Common myeloid progenitor, CD34-positive (primary cell): ENCODE measurements around the gene CLEC4D.

Experiments
- CTCF ChIA-PET: fragments of 350-600 bp; sonication (Branson Sonifier 250); formaldehyde crosslinking; loops from one replicate; lab custom pipeline; 2021; ENCODE audit warnings: antibody characterized with exemption; lab: Charles Lee
- POLR2A ChIA-PET: fragments of 350-600 bp; sonication (Branson Sonifier 250); formaldehyde crosslinking; loops from one replicate; lab custom pipeline; 2021; ENCODE audit warnings: antibody characterized with exemption; lab: Charles Lee
- DNase-seq, 3 donors: peaks; one replicate each; pipeline versions ENCODE4 v3.0.0 to v3.0.0-alpha.2; 2013
- H3K27ac ChIP-seq, 2 experiments: 1 replicate in 1 of 2; 2 replicates in 1 of 2; pipeline ENCODE4 v1.7.0; 2013; ENCODE audit warnings: inconsistent platforms in 2 of 2, low read length in 2 of 2, mild to moderate bottlenecking in 2 of 2, low read depth in 1 of 2, moderate library complexity in 1 of 2; ENCODE audit not compliant: severe bottlenecking in 2 of 2, insufficient read depth in 1 of 2, poor library complexity in 1 of 2
- H3K27me3 ChIP-seq, 5 experiments: replicated peaks in 2 of 5; 1 replicate in 3 of 5; 2 replicates in 2 of 5; pipeline versions ENCODE4 v1.6.1 to v1.7.0; 2013; ENCODE audit warnings: low read length in 4 of 5, mild to moderate bottlenecking in 2 of 5, moderate library complexity in 2 of 5, inconsistent platforms in 1 of 5; ENCODE audit not compliant: insufficient read depth in 5 of 5, control insufficient read depth in 4 of 5
- H3K36me3 ChIP-seq, 4 experiments: 1 replicate in 2 of 4; 2 replicates in 2 of 4; pipeline versions ENCODE4 v1.6.1 to v1.7.0; 2013; ENCODE audit warnings: low read length in 3 of 4, control low read depth in 1 of 4, mild to moderate bottlenecking in 1 of 4; ENCODE audit not compliant: control insufficient read depth in 4 of 4, insufficient read depth in 4 of 4
- H3K4me1 ChIP-seq, 4 experiments: 1 replicate in 3 of 4; 2 replicates in 1 of 4; pipeline versions ENCODE4 v1.6.1 to v1.7.1; 2013; ENCODE audit warnings: low read length in 3 of 4, mild to moderate bottlenecking in 3 of 4, control low read depth in 1 of 4, inconsistent platforms in 1 of 4, moderate library complexity in 1 of 4; ENCODE audit not compliant: control insufficient read depth in 4 of 4, insufficient read depth in 4 of 4; ENCODE audit errors: control extremely low read depth in 1 of 4
- H3K4me3 ChIP-seq, 7 experiments: 1 replicate in 4 of 7; 2 replicates in 3 of 7; pipeline versions ENCODE4 v1.5.1 to v1.7.0; 2013; ENCODE audit warnings: mild to moderate bottlenecking in 7 of 7, low read length in 6 of 7, moderate library complexity in 6 of 7, inconsistent platforms in 2 of 7, low read depth in 2 of 7, control low read depth in 1 of 7; ENCODE audit not compliant: insufficient read depth in 4 of 7, control insufficient read depth in 1 of 7; ENCODE audit errors: extremely low read depth in 1 of 7
- H3K9me3 ChIP-seq, 5 experiments: 1 replicate in 4 of 5; 2 replicates in 1 of 5; pipeline versions ENCODE4 v1.6.1 to v1.7.1; 2013; ENCODE audit warnings: low read length in 4 of 5, mild to moderate bottlenecking in 2 of 5, inconsistent platforms in 1 of 5, low read depth in 1 of 5, moderate library complexity in 1 of 5; ENCODE audit not compliant: control insufficient read depth in 4 of 5, insufficient read depth in 2 of 5; ENCODE audit errors: control extremely low read depth in 1 of 5
- WGBS: methylation state at CpG from one replicate; pipeline ENCODE4 v1.1.5; 2013; ENCODE audit not compliant: insufficient coverage; 5-methylcytosine and 5-hydroxymethylcytosine counted together

CLEC4D gene

GRCh38 chr12:8546591-8546990 lies 33.3 kb downstream of the CLEC4D start:
- ChIA-PET POLR2A (no interaction called here), CTCF (interaction anchor here (1.4 kb wide), 3 partner anchors 11 to 98 kb away, joined by 3 read pairs; no protein-coding TSS in a partner anchor)
- DNase-seq, result no peak
- Histone ChIP-seq H3K4me3 (no peak overlapping the region), H3K36me3 (no peaks in the 10 kb centered on the region), H3K9me3 (no peaks in the 10 kb centered on the region), H3K27me3 (no peaks in the 10 kb centered on the region), H3K27ac (no peak overlapping the region), H3K4me1 (peaks cover 0 to under 1% (median 0%) of the 10 kb centered on the region in 4 experiments)
- WGBS, result 100% methylated on average over 2 of the region's 3 CpGs

- H3K27me3 ChIP-seq, result no peaks in the 10 kb centered on the region
- no CpG with 5 or more reads among the region's 2 CpGs for whole genome bisulfite sequencing
- H3K9me3 ChIP-seq, result no peaks in the 10 kb centered on the region
- no peaks in the 10 kb centered on the region for H3K36me3 ChIP-seq
- no peaks in the 10 kb centered on the region for H3K4me1 ChIP-seq
- ChIA-PET POLR2A (no interaction called here), CTCF (interaction anchor here (1.4 kb wide), 3 partner anchors 13 to 97 kb away, joined by 3 read pairs; no protein-coding TSS in a partner anchor)
- no peak overlapping the region for H3K27ac ChIP-seq
- H3K4me3 ChIP-seq, result no peak overlapping the region
- no peak for DNase-seq
These were observed 34.3 kb downstream of the CLEC4D start for GRCh38 chr12:8547645-8548044.

GRCh38 chr12:8548192-8548591 lies 34.9 kb downstream of the CLEC4D start:
- Histone ChIP-seq H3K9me3 (no peaks in the 10 kb centered on the region), H3K4me3 (no peak overlapping the region), H3K4me1 (no peaks in the 10 kb centered on the region), H3K27me3 (no peaks in the 10 kb centered on the region), H3K36me3 (no peaks in the 10 kb centered on the region), H3K27ac (no peak overlapping the region)
- DNase-seq, result no peak
- ChIA-PET POLR2A (no interaction called here), CTCF (no interaction called here)
- WGBS, result no CpG with 5 or more reads among the region's 2 CpGs

- POLR2A ChIA-PET, result no interaction called here
- Histone ChIP-seq H3K27ac (no peak overlapping the region), H3K4me3 (no peak overlapping the region), H3K27me3 (no peaks in the 10 kb centered on the region), H3K9me3 (no peaks in the 10 kb centered on the region), H3K4me1 (no peaks in the 10 kb centered on the region), H3K36me3 (no peaks in the 10 kb centered on the region)
- CTCF ChIA-PET, result no interaction called here
- DNase-seq, result no peak
- WGBS, result 100% methylated on average over 3 of the region's 5 CpGs
These were observed 36.1 kb downstream of the CLEC4D start for GRCh38 chr12:8549381-8549780.

- Histone ChIP-seq H3K4me1 (no peaks in the 10 kb centered on the region), H3K27me3 (no peaks in the 10 kb centered on the region), H3K27ac (no peak overlapping the region), H3K4me3 (no peak overlapping the region), H3K9me3 (no peaks in the 10 kb centered on the region), H3K36me3 (no peaks in the 10 kb centered on the region)
- DNase-seq, result no peak
- WGBS, result 76% methylated on average over 3 of the region's 6 CpGs
- CTCF ChIA-PET, result no interaction called here
- POLR2A ChIA-PET, result no interaction called here
These were observed 39.9 kb downstream of the CLEC4D start for GRCh38 chr12:8553088-8553627.

DNA sequence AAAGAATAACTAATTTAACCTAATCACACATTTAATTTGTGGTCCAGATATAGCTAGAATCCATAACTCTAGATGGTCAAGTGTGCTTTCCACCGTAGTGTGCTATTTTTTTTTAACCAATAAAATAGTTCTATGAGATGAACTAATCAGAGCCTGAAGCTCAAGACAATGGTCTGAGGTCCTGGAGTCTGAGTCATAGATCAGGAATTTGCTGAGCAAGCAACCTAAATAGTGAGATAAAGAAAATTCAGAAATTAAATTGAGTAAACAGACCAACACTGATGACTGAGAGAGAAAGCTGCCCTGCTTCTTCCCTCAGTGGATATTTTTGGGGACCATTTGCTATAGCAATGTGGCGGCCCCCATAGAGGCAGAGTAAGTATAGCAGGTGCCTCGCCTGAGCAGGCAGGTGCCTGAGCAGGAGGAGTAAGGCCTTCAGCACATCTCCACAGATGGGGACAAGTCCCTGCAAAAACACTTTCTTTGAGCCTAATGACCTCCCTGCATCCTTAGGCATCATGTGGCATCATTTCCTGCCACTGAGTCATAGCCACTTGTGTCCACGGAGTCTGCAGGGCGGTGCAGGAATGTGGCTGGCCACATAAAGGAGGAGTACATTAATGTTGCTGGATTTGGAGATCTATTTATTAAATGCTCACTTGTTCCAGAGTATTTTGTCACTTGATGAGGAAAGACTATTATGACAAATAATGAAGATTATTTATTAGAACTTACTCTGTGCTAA lies 41.3 kb downstream of the CLEC4D start:
- WGBS, result 87% methylated on average over 3 of the region's 5 CpGs
- ChIA-PET CTCF (no interaction called here), POLR2A (no interaction called here)
- H3K4me1 ChIP-seq, result no peaks in the 10 kb centered on the region
- no peak for DNase-seq
- no peaks in the 10 kb centered on the region for H3K9me3 ChIP-seq
- H3K27ac ChIP-seq, result no peak overlapping the region
- no peaks in the 10 kb centered on the region for H3K36me3 ChIP-seq
- H3K4me3 ChIP-seq, result no peak overlapping the region
- H3K27me3 ChIP-seq, result no peaks in the 10 kb centered on the region

DNA sequence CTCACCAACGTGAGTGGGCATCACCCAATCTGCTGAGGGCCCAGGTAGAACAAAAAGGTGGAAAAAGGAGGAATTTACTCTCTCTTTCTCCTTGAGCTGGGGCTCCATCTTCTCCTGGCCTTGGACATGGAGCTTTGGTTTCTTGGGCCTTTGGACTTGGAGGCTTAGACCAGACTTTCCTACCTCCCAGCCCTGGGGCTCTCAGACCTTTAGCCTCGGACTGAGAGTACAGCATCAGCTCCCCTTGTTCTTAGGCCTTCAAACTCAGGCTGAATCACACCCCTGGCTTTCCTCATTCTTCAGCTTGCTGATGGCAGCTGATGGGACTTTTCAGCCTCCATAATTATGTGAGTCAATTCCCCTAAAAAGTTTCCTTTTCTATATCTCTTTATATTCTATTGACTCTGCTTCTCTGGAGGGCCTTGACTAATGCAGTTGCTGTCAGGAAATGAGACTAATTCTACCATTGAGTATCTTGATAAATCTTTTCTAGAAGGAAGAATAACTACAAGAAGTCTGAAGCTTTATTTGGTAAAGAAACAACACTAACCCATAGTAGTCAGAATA lies 43.3 kb downstream of the CLEC4D start:
- 100% methylated on average over 2 of the region's 2 CpGs for WGBS
- CTCF ChIA-PET, result interaction anchor here (1.4 kb wide), 3 partner anchors 12 to 18 kb away, joined by 3 to 5 read pairs (median 3); no protein-coding TSS in a partner anchor

More for the DNA sequence above, 43.3 kb downstream of the CLEC4D start:
- Histone ChIP-seq H3K4me3 (no peak overlapping the region), H3K27me3 (no peaks in the 10 kb centered on the region), H3K9me3 (no peaks in the 10 kb centered on the region), H3K4me1 (no peaks in the 10 kb centered on the region), H3K27ac (no peak overlapping the region), H3K36me3 (no peaks in the 10 kb centered on the region)
- POLR2A ChIA-PET, result no interaction called here
- DNase-seq, result no peak
